Measurements from ENCODE around the gene ELOB.

- no peak for TF ChIP-seq CTCF (IDR thresholded peaks at IDR 0.05)
- no peak for TF ChIP-seq POLR2AphosphoS5 (IDR thresholded peaks at IDR 0.05)
Measured at GRCh38 chr16:2734844-2735515, 42.1 kb downstream of the ELOB start.
